Measurements from ENCODE around the gene CLASP1.

- TF ChIP-seq POLR2A (IDR thresholded peaks at IDR 0.05), result no peak
- no peak for TF ChIP-seq CTCF (IDR thresholded peaks at IDR 0.05)
Measured at GRCh38 chr2:121643877-121644276, 5.4 kb downstream of the CLASP1 start.
